Measurements from ENCODE around the gene ATP1A2.

Gene ATP1A2

GRCh38 chr1:160085686-160086455, 29.7 kb upstream of the ATP1A2 start:
- DNase-seq, result peak; percentile 80 to 91

- peak in 1 of 2 donors; percentile 82 for DNase-seq
These were observed 29.1 kb upstream of the ATP1A2 start for GRCh38 chr1:160086456-160086892.

GRCh38 chr1:160087118-160087662, 28.4 kb upstream of the ATP1A2 start:
- DNase-seq, result no peak

- DNase-seq, result no peak
These were observed 25.7 kb upstream of the ATP1A2 start for GRCh38 chr1:160089883-160090282.

- no peak for DNase-seq
These were observed 24.8 kb upstream of the ATP1A2 start for GRCh38 chr1:160090760-160091159.

- DNase-seq, result no peak
These were observed 23.8 kb upstream of the ATP1A2 start for GRCh38 chr1:160091666-160092223.

GRCh38 chr1:160092366-160093068, 23.0 kb upstream of the ATP1A2 start:
- DNase-seq, result peak in 1 of 2 donors; percentile 61

GRCh38 chr1:160093069-160093395, 22.5 kb upstream of the ATP1A2 start:
- DNase-seq, result no peak

GRCh38 chr1:160093624-160094290, 21.8 kb upstream of the ATP1A2 start:
- no peak for DNase-seq

GRCh38 chr1:160094291-160094625, 21.3 kb upstream of the ATP1A2 start:
- no peak for DNase-seq

- DNase-seq, result no peak
These were observed 20.8 kb upstream of the ATP1A2 start for GRCh38 chr1:160094806-160095205.

- DNase-seq, result peak; percentile 82
These were observed 20.0 kb upstream of the ATP1A2 start for GRCh38 chr1:160095382-160096105.

GRCh38 chr1:160096274-160097116, 19.1 kb upstream of the ATP1A2 start:
- DNase-seq, result no peak

GRCh38 chr1:160097151-160097910, 18.2 kb upstream of the ATP1A2 start:
- no peak for DNase-seq

- DNase-seq, result peak; percentile 86 to 98
These were observed 17.4 kb upstream of the ATP1A2 start, which contains the start of gene IGSF8 for GRCh38 chr1:160097911-160098851. Gene IGSF8 (minus strand): TSS chr1:160098619. CDS start chr1:160098472, 147 bp downstream.

GRCh38 chr1:160098852-160099561, 16.6 kb upstream of the ATP1A2 start:
- peak; percentile 95 to 99 for DNase-seq

GRCh38 chr1:160099716-160100375, 15.7 kb upstream of the ATP1A2 start:
- no peak for DNase-seq

GRCh38 chr1:160101037-160101716, 14.4 kb upstream of the ATP1A2 start:
- peak; percentile 85 to 93 for DNase-seq

All from hippocampal formation (tissue), 2 donors.